GM19468 (cell line): ENCODE measurements around the gene C1orf105.
"Not testable (repeated sequence)": the region's sequence is repeated elsewhere in the genome, so short reads cannot be mapped to it uniquely, and the experiment has no call there.

Experiments
- ATAC-seq: cut with Tn5 transposase; IDR thresholded peaks from one replicate; pipeline ENCODE4 v1.9.1; 2021; ENCODE audit warnings: mild to moderate bottlenecking, moderate library complexity, moderate number of reproducible peaks; ENCODE audit not compliant: unreplicated experiment; ENCODE audit errors: extremely low read depth

C1orf105 gene

DNA sequence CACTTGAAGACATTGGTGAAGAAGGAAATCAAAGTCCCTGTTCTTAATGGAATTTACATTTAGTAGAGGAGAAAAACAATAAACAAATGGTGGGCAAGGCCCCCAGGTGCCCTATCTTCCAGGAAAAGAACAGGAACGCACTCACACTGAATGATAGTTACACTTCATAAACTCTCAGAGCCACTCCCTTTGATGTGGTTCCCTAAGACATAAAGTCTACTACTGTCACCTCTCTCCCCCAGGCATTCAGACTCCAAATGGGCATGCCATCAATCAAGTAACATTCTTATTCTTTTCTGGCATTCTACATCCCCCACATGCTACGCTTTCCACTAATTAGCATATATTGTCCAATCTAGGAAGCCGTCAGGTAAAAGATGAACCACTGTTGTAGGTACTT lies 59.9 kb downstream of the C1orf105 start:
- no peak for ATAC-seq

DNA sequence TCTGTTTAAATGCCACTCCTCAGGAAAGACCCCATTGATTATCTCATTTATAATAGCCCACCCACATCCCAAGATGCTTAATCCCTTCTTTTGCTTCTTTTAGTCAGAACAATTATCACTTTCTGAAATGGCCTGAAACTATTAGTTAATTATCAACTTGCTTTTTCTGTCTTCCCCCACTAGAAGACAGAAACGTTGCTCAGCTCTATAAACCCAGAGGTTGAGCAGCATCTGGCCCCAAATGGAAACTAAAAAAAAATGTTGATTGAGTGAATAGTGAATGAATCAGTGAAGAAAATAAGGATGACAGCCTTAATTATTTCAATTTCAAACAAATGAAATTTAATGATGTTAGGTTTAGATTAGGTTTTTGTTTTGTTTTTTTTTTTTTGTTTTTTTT lies 61.6 kb downstream of the C1orf105 start:
- no peak for ATAC-seq

DNA sequence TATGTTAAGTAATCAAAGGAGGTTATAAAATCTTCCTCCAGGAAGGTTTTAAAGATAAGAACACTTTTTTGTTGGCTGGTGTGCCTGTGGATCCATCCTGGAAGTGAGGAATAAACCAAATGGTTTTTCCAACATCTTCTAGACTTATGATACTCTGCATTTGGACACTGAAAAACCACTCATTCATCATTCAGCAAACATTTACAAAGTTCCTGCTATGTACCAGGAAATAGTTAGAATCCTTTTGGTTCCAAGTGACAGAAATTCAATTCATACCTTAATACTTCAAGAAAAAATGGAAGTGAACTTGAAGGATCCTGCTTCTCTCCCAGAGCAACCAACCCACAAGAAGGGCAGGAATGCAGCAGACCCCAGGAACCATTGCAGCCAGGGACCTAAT lies 63.0 kb downstream of the C1orf105 start:
- ATAC-seq, result no peak

GRCh38 chr1:172484252-172484651 lies 63.8 kb downstream of the C1orf105 start:
- no peak for ATAC-seq

GRCh38 chr1:172485626-172486025 lies 65.1 kb downstream of the C1orf105 start:
- ATAC-seq, result no peak

GRCh38 chr1:172486805-172487454 lies 66.4 kb downstream of the C1orf105 start:
- no peak for ATAC-seq

- no peak for ATAC-seq
Measured at GRCh38 chr1:172487550-172487949, 67.1 kb downstream of the C1orf105 start.

DNA sequence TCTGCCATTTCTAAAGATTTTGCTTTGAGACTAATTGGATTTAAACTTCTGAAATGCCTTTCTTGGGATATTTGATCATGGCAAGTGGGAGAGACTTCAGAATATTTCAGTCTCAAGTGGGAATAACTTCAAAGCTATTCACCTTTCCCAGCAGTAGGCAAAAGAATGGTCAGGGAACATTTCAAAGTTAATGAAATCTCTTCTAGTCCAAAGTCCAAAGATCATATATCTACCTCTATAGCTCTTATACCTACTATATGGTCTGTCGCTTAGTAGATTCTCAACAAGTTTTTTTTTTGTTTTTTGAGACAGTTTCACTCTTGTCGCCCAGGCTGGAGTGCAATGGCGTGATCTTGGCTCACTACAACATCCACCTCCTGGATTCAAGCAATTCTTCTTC lies 67.9 kb downstream of the C1orf105 start:
- no peak for ATAC-seq

GRCh38 chr1:172489847-172490246 lies 69.4 kb downstream of the C1orf105 start:
- ATAC-seq, result no peak

GRCh38 chr1:172492421-172492820 lies 71.9 kb downstream of the C1orf105 start:
- ATAC-seq, result no peak

DNA sequence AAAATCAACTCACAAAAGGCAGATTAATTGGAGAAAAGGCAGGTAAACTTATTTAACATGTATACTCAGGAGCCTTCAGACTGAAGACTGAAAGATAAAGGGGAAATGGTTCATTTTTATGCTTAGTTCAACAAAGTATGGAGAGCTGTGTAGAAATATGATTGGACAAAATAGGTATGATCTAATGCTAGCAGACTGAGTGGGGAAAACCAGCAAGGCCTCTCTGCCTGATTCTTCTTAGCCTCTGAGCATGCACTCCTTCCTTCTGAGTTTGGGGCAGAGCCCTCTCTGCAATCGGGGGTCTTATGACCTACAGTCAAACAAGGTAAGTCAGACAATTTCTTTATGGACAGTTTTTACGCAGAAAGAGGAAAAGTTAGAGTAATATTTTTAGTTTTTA lies 73.7 kb downstream of the C1orf105 start:
- no peak for ATAC-seq

DNA sequence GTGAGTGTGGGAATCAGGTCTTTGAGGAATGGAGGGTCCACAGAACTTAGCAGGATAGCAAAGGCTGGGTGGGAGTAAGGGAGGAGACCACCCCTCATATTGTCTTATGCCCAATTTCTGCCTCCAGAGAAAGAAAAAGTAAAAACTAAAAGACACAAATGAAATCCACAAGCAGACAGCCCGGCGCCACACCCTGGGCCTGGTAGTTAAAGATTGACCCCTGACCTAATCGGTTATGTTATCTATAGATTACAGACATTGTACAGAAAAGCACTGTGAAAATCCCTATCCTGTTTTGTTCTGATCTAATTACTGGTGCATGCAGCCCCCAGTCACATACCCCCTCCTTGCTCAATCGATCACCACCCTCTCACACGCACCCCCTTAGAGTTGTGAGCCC lies 75.6 kb downstream of the C1orf105 start:
- not testable (repeated sequence) for ATAC-seq

- ATAC-seq, result no peak
Measured at GRCh38 chr1:172496678-172497077, 76.2 kb downstream of the C1orf105 start.

- no peak for ATAC-seq
Measured at GRCh38 chr1:172497230-172497629, 76.7 kb downstream of the C1orf105 start.

DNA sequence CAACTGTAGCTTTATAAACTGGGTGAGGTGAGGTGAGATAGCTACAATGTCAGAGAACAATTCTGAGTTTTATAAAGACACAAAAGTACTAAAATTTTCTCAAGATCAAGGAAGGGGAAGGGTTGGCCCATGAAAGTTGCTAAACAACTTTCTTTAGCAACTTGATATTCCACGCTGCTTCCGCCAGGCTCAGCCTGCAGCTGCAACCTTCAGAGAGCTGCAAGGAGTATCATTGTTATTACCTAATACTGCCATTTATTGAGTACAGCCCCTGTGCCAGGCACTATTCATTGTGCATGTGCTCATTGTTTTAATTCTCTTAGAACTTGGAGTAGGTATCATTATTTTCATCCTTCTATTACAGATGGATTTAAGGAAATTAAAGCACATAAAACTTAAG lies 78.4 kb downstream of the C1orf105 start:
- no peak for ATAC-seq

- no peak for ATAC-seq
Measured at GRCh38 chr1:172499636-172500141, 79.2 kb downstream of the C1orf105 start.

DNA sequence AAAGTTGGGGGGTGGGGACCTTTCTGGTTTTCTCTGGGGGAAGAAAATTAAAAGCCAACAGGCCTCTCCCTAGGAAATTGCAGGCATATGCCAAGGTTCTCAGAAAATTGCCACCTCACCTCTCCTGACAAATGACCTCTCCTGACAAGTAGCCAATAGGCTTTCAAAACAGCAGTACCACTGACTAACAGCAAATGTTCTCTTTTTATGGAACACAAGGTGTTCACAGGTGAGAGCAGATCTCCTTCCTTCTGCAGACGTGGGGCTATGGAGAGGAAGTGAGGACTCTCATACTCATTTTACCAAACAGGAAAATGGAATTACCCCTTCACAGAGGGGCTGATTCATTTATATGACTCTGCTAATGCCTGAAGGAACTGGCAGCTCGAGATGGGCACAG lies 79.7 kb downstream of the C1orf105 start:
- no peak for ATAC-seq

DNA sequence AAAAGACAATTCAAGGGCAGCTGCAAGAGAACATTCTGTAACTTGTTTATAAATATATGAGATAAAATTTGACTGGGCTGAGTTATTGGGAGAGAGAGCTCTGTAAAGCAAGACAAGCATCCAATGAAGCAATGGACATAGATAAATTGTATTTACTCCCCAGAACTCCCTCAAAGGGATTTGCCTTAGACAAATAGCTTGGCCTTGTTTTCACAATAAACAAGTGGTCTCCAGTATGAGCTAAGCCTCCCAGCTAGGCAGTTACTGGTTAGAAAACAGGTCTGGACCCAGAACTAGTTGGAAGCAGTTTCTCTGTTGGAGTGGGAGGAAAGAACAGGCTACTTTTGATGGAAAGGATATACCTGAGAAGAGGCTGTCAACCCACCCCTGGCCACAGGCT lies 87.3 kb downstream of the C1orf105 start:
- no peak for ATAC-seq

DNA sequence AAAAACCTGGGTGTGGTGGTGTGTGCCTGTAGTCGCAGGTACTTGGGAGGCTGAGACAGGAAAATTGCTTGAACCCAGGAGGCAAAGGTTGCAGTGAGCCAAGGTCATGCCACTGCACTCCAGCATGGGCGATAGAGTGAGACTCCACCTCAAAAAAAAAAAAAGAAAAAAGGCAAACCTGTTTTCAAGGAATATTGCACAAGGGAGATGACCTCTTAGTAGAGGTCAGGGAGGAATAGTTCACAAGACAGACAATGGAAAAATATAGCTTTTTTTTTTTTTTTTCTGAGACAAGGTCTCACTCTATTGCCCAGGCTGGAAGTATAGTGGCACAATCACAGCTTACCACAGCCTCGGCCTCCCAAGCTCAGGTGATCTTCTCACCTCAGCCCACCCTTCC lies 90.0 kb downstream of the C1orf105 start:
- no peak for ATAC-seq

- ATAC-seq, result no peak
Measured at GRCh38 chr1:172512591-172512990, 92.1 kb downstream of the C1orf105 start.

DNA sequence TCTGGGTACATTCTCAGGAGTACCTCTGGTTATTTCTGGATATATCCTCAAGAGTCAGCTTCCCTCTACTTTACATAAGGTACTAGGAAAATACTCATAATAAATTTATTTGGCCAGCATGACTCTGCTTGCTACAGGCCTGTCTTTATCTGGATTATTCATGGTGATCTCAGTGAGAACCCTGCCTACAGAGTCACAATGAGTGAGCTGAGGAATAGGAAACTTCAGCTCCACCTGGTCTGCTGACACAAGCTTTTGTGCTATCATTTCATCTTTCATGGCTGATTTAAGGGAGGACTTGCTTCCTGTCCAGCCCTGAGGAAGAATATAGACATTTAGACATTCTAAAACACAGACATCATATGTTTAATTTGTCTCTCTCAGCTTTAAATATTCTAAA lies 93.0 kb downstream of the C1orf105 start:
- ATAC-seq, result no peak

DNA sequence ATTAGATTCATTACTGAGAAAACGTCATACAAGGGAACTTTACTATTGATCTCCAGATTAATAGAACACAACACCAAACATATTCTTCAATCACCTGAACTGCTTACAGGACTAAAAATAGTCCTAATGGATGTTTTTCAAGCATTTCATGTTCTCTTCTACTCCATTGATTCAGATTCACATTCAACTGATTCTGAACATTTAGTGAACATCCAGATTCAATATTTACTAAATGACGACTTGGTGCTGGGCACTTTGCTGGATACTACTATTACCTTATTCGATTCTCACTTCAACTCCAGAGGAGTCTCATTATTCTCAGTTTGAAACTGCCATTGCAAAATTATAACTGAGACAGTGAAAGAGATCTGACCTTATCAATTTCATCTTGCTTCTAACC lies 93.6 kb downstream of the C1orf105 start:
- ATAC-seq, result no peak
